Osteocyte (in vitro differentiated cells): ENCODE measurements around the gene CYP46A1. TPM values are rescaled to one million over a fixed set of nuclear protein-coding genes. Genes with fewer than 3 reads are reported as not detected.

Experiments used
- DNase-seq: peaks from one replicate; pipeline ENCODE4 v3.0.0; 2021; ENCODE audit warnings: mixed read lengths; ENCODE audit not compliant: unreplicated experiment; ENCODE audit errors: extremely low spot score
- H3K27ac Mint-ChIP-seq: one replicate; pipeline ENCODE4 v1.8.0; 2021; ENCODE audit warnings: mild to moderate bottlenecking, mixed read lengths; ENCODE audit not compliant: unreplicated experiment
- H3K27me3 Mint-ChIP-seq: one replicate; pipeline ENCODE4 v1.8.0; 2021; ENCODE audit warnings: mixed read lengths; ENCODE audit not compliant: unreplicated experiment
- H3K36me3 Mint-ChIP-seq: one replicate; pipeline ENCODE4 v1.8.0; 2021; ENCODE audit warnings: mixed read lengths; ENCODE audit not compliant: unreplicated experiment
- H3K4me1 Mint-ChIP-seq: one replicate; pipeline ENCODE4 v1.8.0; 2021; ENCODE audit warnings: mixed read lengths; ENCODE audit not compliant: unreplicated experiment
- H3K4me3 Mint-ChIP-seq: one replicate; pipeline ENCODE4 v1.8.0; 2021; ENCODE audit warnings: mild to moderate bottlenecking, moderate library complexity, mixed read lengths; ENCODE audit not compliant: unreplicated experiment
- H3K9me3 Mint-ChIP-seq: one replicate; pipeline ENCODE4 v1.8.0; 2021; ENCODE audit warnings: mixed read lengths; ENCODE audit not compliant: unreplicated experiment
- total RNA-seq: library from RNA; stranded (reverse); gene quantifications from 2 replicates; pipeline ENCODE4 v1.2.1, GENCODE V29; 2021
- TF ChIP-seq, protein P1 (sequence below): fragments of 200-600 bp; sonication (generic); IDR thresholded peaks from 2 replicates; pipeline ENCODE4 v1.5.0; 2021; ENCODE audit warnings: antibody characterized with exemption, mild to moderate bottlenecking, moderate library complexity

The CYP46A1 gene
- total RNA-seq, 1 donor from 2014 or later, result 1.3 TPM

DNA sequence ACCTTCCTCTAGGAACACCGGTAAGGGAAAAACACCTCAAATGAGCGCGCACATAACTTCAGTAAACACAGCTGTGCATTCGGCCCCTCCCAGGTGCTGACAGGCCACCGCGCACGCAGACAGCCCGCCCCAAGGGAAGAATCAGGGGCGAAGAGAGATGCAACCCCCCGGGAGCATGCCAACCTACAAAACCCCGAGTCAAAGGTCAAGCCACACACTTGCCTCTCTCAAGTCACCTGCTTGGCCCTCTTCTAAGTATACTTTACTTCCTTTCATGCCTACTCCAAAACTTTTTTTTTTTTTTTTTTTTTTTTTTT, 2.3 kb upstream of the CYP46A1 start:
- H3K27me3 Mint-ChIP-seq, result peaks cover 14% of the 10 kb centered on the region
- H3K4me3 Mint-ChIP-seq, result no peak overlapping the region

DNA sequence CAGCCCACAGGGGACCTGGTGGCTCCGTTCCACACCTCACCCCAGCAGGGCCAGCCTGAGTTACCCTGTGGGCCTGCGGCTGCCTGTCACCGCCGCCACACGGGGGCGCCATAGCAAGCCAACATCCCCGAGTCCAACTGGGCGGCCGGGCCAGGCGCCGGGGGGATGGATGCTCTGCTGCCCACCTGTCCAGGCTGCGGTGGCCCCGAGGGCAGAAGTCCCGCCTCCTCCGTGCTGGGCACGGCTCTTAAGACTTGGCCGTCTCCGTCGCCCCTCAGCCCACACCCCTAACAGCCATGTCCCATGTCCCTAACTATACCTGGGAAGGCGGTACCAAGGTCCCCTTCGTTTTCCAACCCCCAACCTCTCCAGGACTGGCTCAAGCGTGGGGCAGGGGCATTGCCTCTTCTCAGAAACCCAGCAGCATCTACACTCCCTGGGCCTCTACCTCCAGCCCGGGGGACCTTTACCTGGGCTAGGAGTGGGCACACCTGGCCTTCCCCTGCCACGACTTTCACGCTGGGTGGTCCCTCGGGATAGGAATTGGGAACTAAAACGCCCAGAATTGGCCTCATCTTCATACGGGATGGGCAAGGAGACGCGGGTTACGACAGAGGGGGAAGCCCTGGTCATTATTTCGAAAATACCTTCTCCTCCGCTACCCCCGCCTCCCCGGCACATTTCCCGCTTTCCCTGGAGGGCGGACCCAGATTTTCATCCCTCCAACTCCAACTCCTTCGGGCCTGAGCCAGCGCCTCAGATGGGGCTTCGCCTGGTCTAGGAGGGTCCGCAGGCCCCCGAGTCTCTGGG, 1.1 kb upstream of the CYP46A1 start:
- H3K36me3 Mint-ChIP-seq, result no peaks in the 10 kb centered on the region
- peak overlapping the region; percentile 78 for H3K27ac Mint-ChIP-seq
- H3K9me3 Mint-ChIP-seq, result peaks cover 7% of the 10 kb centered on the region
- peak; percentile 95 for DNase-seq
- TF ChIP-seq, protein P1, sequence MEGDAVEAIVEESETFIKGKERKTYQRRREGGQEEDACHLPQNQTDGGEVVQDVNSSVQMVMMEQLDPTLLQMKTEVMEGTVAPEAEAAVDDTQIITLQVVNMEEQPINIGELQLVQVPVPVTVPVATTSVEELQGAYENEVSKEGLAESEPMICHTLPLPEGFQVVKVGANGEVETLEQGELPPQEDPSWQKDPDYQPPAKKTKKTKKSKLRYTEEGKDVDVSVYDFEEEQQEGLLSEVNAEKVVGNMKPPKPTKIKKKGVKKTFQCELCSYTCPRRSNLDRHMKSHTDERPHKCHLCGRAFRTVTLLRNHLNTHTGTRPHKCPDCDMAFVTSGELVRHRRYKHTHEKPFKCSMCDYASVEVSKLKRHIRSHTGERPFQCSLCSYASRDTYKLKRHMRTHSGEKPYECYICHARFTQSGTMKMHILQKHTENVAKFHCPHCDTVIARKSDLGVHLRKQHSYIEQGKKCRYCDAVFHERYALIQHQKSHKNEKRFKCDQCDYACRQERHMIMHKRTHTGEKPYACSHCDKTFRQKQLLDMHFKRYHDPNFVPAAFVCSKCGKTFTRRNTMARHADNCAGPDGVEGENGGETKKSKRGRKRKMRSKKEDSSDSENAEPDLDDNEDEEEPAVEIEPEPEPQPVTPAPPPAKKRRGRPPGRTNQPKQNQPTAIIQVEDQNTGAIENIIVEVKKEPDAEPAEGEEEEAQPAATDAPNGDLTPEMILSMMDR, result peak; percentile 96
- peaks cover 2% of the 10 kb centered on the region for H3K4me1 Mint-ChIP-seq
- peak overlapping the region; percentile 84 for H3K4me3 Mint-ChIP-seq
- peaks cover 24% of the 10 kb centered on the region for H3K27me3 Mint-ChIP-seq

More for the DNA sequence above, 2.3 kb upstream of the CYP46A1 start:
- no peak overlapping the region for H3K27ac Mint-ChIP-seq
- H3K36me3 Mint-ChIP-seq, result no peaks in the 10 kb centered on the region
- TF ChIP-seq, protein P1, result no peak
- peaks cover 2% of the 10 kb centered on the region for H3K4me1 Mint-ChIP-seq
- no peak for DNase-seq
- H3K9me3 Mint-ChIP-seq, result peaks cover 7% of the 10 kb centered on the region

DNA sequence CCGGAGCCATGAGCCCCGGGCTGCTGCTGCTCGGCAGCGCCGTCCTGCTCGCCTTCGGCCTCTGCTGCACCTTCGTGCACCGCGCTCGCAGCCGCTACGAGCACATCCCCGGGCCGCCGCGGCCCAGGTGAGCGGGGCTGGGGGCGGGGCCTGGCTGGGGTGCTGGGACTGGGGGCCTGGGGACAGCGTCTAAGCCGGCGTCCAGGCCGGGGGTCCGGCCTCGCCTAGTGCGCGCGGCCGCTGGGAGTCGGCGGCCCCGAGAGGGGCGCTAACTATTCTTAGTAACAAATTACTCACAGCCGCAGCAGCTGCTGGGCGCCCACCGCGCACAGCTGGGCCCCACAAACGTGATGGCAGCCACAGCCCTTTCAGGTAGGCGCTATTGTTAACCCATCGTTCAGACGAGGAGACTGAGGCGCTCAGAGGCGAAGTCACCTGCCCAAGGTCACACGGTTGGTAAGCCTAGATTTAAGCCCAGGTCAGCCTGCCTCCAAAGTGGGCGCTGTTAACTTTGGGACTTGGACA, 374 bp downstream of the CYP46A1 start:
- no peaks in the 10 kb centered on the region for H3K9me3 Mint-ChIP-seq
- DNase-seq, result no peak
- no peaks in the 10 kb centered on the region for H3K36me3 Mint-ChIP-seq
- H3K27ac Mint-ChIP-seq, result no peak overlapping the region
- peaks cover 2% of the 10 kb centered on the region for H3K4me1 Mint-ChIP-seq
- H3K27me3 Mint-ChIP-seq, result peaks cover 26% of the 10 kb centered on the region
- H3K4me3 Mint-ChIP-seq, result no peak overlapping the region
- TF ChIP-seq, protein P1, result no peak

DNA sequence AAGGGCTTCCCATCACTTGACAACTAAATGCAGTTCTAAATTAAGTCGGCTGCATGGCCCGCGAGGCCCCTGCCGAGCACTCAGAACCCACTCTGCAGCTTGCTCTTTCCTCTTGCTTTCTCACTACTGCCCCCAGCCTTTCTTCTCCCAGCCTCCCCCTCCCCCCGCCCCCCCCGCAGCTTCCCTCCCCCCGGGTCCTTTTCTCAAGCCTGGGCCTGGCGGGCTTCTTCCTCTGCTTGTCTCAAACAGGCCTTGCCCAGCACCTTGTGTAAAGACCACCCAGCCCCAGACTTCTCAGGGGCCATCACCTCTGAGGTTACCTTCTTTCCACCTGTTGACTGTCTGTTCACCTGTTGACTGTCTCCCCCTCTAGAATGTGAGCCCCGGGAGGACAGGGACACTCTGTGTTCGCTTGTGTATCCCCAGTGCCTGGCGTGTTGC, 1.1 kb downstream of the CYP46A1 start:
- no peaks in the 10 kb centered on the region for H3K9me3 Mint-ChIP-seq
- peaks cover 33% of the 10 kb centered on the region for H3K27me3 Mint-ChIP-seq
- H3K4me1 Mint-ChIP-seq, result peaks cover 2% of the 10 kb centered on the region
- no peaks in the 10 kb centered on the region for H3K36me3 Mint-ChIP-seq
- no peak overlapping the region for H3K27ac Mint-ChIP-seq
- peak overlapping the region; percentile 58 for H3K4me3 Mint-ChIP-seq
- TF ChIP-seq, protein P1, result no peak
- peak; percentile 46 for DNase-seq

- peaks cover 34% of the 10 kb centered on the region for H3K27me3 Mint-ChIP-seq
- peak overlapping the region; percentile 58 for H3K4me3 Mint-ChIP-seq
- DNase-seq, result peak; percentile 25
- peaks cover 2% of the 10 kb centered on the region for H3K4me1 Mint-ChIP-seq
- no peaks in the 10 kb centered on the region for H3K9me3 Mint-ChIP-seq
- no peaks in the 10 kb centered on the region for H3K36me3 Mint-ChIP-seq
- TF ChIP-seq, protein P1, result no peak
- no peak overlapping the region for H3K27ac Mint-ChIP-seq
Measured at GRCh38 chr14:99685596-99685995, 1.5 kb downstream of the CYP46A1 start.
